CD4-positive, alpha-beta T cell treated with Interleukin-15 for 4 hours (primary cell): ENCODE results near the gene CHMP4A.

Source experiments
- DNase-seq: peaks from one replicate; pipeline ENCODE4 v3.0.0-alpha.2; 2020; ENCODE audit warnings: low spot score

The CHMP4A gene

DNA sequence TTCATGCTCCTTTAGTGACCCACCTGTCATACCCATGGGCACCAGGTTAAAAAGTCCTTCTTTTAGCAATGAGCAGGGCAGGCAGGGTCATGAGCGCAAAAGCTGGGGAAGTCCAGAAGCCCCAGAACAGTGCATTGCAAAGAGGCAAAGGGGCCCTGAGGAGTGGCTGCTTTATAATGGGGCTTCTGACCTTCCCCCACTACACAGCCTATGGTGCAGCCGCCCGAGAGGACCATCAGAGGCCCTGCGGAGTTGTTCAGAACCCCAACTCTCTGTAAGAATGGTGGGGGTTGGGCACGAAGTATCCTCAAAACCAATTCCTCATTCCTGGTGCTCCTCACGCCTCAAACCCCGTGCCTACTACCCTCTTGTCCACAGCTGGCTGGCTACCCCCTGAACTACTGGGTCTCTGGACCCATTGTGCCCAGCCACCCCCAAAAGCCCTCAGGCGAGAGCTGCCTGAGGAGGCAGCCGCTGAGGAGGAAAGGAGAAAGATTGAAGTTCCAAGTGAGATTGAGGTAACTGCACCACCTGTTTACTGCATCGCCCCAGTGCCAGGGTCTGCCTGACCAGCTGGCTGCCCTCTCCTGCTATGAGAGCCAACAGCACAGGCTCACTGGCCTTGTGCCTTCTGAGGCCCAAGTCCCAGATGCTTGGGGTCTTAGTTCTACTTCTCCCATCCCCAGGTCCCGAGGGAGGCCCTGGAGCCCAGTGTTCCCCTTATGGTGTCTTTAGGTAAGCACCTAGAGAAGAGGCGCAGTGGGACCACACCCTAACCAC lies 34.7 kb downstream of the CHMP4A start:
- no peak for DNase-seq

DNA sequence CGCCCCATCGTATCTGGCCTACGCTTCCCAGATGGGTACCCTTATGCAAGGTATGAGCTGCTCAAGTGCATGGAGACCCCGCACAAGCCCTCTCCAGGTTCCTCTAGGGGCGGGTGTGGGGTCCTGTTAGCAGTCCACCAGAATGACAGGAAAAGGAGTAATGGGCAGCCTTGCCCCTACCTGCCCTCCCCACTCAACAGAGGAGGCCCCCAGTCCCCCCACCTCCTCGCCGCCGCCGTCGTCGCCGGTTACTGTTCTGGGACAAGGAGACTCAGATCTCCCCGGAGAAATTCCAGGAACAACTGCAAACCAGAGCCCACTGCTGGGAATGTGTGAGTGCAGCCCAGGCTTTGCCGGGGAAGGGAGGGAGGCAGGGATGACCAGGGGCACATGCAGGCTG lies 35.4 kb downstream of the CHMP4A start:
- DNase-seq, result no peak

DNA sequence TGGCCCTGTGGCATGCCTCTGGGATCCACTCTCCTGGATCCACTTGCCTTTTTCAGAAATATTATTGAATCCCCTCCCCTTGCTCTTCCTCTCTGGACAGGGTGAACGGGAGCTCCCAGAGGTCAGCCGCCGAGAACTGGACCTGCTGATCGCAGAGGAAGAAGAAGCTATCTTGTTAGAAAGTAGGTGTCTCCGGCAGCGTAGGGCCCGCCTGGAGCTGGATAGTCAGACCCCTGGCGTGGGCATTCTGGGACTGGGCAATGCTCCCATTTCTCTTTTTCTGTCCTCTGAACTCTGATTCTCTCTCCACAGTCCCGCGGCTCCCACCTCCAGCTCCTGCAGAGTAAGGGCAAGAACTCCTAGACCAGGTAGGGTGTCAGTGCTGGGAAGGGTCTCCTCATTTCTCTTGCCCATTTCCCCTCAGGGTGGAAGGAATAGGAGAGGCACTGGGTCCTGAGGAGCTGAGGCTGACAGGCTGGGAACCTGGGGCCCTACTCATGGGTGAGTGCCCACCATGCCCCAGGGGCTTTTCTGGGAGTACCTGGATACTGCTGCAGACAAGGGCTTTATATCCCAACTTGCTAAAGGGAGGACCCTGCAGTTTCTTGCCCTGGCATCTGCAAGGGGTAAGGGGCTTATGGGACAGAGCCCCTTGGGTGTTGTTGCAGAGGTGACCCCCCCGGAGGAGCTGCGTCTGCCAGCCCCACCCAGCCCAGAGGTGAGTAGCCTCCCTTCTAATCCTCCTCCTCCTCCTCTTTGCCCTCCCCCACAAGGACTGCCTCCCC lies 36.1 kb downstream of the CHMP4A start:
- no peak for DNase-seq

DNA sequence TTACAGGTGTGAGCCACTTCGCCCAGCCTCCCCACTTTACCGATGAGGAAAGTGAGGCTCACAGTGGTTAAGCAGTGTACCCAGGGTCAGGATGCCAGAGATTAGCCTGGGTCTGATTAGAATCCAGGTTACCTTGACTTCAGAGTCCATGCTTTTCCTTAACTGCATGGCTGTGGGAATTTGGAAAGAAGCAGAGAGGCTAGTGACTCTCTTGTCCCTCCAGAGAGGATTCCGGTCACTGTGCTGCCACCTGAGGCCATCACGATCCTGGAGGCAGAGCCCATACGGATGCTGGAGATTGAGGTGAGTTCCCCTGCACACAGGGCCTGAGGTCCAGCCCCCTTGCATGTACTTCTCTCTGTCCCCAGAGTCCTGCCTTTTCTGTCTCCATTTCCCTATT lies 36.7 kb downstream of the CHMP4A start:
- no peak for DNase-seq

DNA sequence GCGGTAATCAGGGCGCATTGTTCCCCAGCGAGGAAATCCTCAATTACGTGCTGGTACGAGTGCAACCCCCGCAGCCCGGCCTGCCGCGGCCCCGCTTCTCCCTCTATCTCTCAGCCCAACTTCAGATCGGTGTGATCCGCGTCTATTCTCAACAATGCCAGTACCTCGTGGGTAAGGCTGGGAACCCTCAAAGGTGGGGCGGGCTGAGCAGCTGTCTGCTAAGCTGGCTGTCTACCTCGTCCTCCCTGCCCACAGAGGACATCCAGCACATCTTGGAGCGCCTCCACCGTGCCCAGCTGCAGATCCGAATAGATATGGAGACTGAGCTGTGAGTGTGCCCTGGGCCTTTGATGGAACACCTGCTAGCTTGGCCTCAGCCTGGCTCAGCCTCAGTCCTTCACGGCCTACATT lies 40.4 kb downstream of the CHMP4A start:
- no peak for DNase-seq

DNA sequence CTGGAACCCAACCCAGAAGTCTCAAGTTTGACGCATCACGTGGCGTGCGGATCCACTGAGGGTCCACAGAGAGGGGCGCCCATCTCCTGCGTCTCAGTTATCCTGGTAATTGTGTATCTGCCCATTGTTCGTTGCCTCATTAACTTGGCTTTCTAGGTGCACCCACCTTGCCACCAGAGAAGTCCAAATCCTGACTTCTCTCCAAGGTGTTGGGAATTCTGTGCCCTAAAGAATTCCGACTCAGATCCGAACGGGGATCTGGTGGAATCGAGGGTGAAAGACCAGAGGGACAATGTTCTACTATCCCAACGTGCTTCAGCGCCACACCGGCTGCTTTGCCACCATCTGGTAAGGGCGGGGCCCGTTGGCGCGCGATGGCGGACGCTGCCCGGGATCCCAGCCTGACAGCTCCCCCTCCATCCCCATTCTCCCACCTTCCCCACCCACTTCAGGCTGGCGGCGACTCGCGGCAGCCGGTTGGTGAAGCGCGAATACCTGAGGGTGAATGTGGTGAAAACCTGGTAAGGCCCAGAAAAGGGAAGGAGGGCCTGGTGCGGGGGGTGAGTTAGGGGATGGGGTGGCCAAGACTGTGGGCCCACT lies 40.9 kb downstream of the CHMP4A start:
- no peak for DNase-seq

DNA sequence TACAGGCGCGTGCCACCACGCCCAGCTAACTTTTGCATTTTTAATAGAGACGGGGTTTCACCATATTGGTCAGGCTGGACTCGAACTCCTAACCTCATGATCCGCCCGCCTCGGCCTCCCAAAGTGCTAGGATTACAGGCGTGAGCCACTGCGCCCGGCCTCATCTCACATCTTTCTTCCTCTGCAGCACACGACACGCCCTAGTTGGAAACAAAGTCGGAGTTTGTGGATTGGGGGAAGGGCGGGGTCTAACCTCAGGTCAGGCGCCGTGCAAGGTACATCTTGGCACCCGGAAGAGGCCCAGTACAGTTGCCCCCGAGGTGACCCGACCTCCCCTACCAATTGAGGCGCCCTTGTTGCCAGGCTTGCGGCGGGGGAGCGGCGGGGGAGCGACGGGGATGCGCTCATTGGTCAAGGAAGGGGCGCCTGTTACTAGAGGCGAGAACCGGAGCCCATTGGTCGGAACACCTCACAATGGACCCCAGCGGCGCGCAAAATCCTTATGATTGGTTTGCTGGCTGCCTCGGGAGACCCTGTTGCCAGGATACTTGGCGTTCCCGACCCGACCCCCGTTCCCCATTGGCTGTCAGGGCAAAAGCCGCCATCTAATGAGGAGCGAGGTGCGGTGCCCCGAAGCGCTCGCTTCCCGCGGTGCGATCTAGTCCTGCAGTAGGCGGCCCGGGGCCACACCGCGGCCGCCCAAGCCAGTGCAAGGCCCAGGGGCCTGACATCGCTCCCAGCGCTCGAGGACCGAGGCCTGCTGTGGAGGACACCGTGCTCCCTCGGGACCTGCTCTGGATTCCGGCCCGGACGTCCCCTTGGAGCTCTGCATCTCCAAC lies 41.6 kb downstream of the CHMP4A start, which contains the start of gene REC8:
Gene REC8, plus strand, starts transcription at position 659 of the 839 bp plus-strand sequence. CDS start 473 bp downstream, outside the sequence.
- DNase-seq, result peak; percentile 53

DNA sequence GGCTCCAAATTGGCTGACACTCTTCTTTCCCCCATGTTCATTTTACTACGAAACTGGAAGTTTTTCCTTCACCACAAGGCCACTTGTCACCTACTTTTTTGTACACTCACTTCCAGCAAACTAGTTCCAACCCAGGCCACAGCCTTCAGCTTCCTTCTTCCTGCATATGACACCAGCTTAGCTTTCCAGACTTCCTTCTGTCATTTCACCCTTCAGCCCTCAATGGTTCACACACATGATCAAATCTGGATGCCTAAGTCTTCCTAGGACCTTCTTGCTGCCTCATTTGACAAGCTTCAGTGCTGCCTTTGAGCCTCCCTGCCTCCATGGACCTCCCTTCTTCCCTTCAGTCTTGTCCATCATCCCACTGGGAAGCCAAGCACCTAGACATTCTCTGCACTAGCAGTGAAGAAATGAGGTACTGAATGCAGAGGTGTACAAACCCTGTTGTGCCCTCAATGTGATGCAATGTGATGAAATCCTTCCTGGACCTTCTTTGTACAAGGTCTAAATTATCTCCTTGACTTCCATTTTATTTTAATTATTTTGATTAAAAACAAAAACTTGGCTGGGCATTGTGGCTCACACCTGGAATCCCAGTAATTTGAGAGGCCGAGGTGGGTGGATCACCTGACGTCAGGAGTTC lies 45.7 kb downstream of the CHMP4A start:
- DNase-seq, result no peak

DNA sequence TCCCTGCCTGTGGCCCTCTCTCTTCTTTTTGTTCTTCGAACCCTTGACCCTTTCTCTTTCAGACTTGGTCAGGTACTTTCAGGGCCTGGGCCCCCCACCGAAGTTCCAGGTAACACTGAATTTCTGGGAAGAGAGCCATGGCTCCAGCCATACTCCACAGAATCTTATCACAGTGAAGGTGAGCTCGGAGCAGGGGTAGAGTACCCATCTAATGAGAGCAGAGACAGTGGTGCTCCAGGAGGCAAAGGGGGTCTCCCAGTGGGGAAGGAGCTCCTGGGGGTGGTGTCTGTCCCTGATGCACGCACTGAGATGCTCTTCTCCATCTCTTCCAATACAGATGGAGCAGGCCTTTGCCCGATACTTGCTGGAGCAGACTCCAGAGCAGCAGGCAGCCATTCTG lies 47.5 kb downstream of the CHMP4A start:
- no peak for DNase-seq

DNA sequence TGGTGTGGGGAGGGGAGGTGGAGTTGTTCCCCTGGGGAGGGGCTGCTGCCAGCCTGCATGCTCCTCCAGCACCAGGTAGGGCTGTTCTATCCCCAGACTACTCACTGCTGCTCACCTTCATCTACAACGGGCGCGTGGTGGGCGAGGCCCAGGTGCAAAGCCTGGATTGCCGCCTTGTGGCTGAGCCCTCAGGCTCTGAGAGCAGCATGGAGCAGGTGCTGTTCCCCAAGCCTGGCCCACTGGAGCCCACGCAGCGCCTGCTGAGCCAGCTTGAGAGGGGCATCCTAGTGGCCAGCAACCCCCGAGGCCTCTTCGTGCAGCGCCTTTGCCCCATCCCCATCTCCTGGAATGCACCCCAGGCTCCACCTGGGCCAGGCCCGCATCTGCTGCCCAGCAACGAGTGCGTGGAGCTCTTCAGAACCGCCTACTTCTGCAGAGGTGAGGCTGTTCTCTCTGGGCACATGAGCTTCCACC lies 48.7 kb downstream of the CHMP4A start:
- DNase-seq, result no peak

DNA sequence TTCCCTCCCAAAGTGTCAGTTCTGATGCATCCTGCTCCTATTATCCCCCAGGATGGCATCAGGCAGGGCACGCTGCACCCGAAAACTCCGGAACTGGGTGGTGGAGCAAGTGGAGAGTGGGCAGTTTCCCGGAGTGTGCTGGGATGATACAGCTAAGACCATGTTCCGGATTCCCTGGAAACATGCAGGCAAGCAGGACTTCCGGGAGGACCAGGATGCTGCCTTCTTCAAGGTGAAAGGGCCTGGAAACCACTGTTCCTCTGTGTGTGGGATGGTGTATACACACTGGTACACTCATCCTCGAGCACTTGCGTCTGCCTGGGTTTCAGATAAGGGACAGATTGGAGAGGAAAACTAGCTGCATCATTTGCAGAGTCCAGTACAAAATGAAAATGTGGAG lies 51.2 kb downstream of the CHMP4A start:
- DNase-seq, result no peak

DNA sequence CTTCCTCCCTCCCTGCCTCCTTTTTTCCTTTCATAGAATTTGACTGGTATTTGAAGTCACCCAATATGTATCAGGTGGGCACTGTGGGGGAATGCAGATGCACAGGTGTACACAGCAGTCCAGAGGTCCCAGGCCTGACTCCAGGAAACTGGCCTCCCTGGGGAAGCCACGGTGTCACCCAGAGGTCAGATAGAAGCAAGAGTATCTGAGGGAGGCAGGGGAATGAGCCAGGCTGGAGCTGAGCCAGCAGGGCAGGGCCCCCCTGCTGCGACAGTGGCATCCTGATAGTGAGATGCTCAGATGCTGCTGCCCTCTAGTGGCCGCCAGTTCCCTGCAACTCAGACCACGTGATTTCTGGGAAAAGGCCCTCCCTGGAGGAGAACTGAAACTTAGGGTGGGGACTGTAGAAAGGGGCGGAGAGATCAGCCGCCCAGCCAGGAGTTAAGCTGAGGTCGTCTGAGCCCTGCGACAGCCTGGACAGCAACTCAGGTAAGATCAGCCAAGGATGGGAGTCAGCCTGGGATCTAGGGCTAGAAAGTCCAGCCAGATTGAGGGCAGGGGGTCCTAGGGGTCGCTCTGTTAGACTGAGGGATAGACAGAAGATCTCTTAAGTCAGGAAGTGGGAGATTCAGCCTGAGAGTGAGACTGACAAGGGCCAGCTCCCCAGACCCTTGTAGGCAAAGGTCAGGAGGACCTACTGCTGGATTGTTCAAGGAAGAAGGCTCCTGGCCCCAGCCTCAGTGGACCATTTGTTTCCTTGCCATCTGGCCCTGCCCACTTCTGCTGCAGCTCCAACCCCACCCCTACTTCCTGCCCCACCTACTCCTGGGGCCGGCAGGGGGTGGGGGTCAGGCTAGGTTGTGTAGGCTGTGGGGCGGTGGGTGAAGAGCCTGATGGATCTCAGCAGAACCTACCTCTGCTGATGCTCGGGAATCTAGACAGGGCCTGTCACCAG lies 52.2 kb downstream of the CHMP4A start, which contains the start of gene IRF9:
Gene IRF9, plus strand, starts transcription at position 416 of the 955 bp plus-strand sequence. CDS start 880 bp downstream, outside the sequence.
- DNase-seq, result peak; percentile 99

DNA sequence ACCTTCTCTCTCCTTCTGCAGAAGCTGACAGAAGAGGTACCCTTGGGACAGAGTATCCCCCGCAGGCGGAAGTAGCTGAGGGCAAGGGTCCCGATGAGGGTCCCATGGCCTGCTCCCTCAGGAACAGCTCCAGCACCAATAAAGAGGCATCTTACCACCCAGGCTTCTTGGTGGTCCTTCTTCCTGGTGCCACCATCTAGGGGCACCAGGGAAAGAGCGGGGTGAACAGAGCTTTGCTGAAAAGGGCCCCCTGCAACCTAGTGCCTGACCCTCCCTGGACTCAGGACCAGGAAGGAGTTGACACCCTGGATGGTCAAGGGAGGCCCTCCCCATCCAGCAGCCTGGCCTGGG lies 52.8 kb downstream of the CHMP4A start:
- DNase-seq, result no peak

DNA sequence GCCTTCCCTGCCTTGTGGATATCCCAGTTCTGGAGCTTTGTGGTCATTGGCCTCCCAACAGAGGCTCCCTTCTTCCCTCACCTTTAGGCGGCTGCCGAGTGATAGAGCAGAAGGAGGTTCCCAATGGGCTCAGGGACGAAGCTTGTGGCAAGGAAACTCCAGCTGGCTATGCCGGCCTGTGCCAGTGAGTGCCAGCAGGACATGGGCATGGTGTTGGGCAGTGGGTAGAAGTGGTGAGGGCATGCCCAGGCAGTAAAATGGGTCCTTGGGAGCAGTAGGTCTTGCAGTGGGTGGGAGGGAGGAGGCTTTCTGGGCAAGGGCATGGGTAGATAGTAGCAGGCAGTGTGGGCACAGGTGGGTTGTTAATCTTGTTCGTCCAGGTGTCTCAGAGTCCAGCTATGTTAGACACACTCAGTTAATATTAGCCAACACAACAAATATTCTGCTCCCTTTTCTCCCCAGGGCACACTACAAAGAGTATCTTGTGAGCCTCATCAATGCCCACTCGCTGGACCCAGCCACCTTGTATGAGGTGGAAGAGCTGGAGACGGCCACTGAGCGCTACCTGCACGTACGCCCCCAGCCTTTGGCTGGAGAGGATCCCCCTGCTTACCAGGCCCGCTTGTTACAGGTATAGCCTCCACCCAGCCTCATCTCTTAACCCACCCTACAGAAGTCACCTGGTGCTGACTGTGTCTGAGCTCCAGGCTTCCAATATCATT lies 53.4 kb downstream of the CHMP4A start:
- DNase-seq, result no peak
